Activated CD4-positive, alpha-beta T cell treated with anti-CD3 and anti-CD28 coated beads for 24 hours (primary cell): ENCODE measurements around the gene PLSCR2.
"Not testable (repeated sequence)": the region's sequence is repeated elsewhere in the genome, so short reads cannot be mapped to it uniquely, and the experiment has no call there.

ENCODE experiments used
- DNase-seq, 2 donors: peaks; one replicate each; pipeline ENCODE4 v3.0.0-alpha.2; 2020; ENCODE audit warnings: low read depth in 2 of 2

PLSCR2 gene, protein sequence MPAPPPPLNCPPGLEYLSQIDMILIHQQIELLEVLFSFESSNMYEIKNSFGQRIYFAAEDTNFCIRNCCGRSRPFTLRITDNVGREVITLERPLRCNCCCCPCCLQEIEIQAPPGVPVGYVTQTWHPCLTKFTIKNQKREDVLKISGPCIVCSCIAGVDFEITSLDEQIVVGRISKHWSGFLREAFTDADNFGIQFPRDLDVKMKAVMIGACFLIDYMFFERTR

DNA sequence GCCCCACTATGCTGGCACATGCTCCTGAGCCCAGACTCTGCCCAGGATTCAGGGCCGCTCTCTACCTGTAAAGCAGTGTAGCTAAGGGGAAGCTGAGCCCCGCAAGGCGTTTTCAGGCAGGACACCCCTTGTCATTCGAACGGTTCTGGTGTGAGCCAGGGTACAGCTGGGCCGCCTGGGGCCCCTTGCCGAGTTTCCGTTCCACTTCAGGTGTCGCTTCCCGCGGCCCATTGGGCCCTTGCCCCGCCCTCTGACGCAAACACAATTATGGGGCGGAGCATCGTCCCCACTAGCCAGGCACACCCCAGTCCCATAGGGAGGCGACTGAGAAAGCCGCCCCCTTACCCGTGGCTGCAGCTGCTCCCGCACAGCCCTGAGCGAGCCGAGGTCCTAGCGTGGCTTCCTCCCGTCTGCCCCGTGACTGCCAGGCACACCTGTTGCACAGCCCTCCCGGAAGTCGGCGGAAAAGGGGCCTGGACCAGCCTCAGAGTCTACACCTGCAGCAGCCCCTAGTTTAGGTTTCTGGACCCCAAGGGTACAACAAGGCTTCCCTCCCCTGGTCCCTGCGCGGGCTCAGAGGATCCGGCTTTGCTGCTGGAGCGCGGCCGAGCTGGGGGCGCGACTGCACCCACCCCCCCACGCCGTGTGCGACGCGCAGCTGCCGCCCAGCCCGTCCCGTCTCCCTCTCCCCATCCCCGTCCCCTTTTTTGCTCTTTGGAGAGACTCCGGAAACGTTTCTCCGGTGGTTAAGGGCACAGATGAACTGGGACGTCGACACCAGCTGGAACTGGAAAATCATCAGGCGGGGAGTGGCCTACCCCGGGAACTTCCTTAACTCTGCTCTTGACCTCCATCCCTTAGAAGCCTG is at the start of gene PLSCR2:
Gene PLSCR2, minus strand, starts transcription at position 412 of the 868 bp plus-strand sequence. CDS start 9,657 bp downstream, outside the sequence.
- DNase-seq: peak; percentile 48 to 53

DNA sequence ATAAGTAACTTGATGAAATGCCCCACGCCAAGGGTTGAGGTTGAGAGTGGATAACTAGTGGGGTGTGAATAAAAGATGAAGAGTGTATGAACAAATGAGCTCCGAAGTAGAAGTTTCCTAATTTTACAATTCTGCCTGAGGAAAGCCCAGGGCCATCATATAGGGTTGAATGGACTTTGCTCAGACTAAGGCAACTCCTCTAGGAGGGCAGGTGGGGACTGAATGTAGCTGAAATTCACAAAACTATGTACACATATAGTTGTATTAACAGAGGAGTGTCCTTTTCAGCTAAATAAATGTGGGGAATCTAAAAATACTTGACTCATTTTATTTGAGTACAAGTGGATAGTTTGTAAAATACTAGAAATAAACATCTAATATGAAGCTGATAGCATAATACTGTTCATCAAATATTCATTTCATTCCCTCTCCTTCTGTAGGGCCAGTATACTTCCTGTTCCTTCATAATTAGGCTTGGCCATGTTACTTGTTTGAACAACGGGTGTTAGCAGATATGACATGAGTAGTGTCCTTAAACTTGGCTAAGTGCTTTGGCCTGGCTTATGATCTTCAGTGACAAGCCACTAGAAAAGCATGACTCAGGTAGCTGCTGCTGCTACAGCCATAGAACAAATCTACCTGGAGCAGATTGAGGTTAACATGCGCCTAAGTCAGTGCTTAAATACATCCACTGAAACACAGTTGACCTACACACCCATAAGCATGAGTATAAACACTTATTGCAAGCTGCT is 48.5 kb upstream of the PLSCR2 start:
- DNase-seq: no peak

DNA sequence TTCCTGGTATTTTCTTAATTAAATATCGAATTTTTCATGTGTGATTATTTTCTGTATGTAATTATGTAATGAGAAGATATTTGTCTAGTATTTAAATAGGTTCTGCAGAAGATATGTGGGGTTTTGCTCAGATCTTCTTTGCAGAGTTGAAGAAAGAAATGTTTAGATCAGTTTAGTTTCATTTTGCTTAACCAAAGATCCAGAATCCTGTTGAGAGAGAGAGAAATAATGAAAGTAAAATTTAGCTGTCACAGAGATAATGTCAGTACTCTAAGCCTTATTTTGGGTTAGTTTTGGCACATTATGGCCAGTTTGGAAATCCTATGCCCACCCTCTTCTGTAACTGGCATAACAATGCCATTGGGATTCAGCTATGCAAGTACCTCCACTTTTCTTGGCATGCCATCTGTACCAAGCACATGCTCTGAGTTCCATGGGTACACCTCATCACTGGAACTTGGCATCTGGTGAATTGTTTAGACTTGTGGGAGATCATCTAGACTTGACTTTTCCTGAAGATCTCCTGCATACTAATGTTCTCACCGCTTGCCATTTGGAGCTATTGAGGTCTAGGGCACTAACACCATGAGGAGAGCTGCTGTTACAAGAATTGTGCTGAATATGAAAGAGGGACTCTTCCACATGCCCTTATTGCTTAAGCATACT is 44.2 kb upstream of the PLSCR2 start:
- DNase-seq: no peak

DNA sequence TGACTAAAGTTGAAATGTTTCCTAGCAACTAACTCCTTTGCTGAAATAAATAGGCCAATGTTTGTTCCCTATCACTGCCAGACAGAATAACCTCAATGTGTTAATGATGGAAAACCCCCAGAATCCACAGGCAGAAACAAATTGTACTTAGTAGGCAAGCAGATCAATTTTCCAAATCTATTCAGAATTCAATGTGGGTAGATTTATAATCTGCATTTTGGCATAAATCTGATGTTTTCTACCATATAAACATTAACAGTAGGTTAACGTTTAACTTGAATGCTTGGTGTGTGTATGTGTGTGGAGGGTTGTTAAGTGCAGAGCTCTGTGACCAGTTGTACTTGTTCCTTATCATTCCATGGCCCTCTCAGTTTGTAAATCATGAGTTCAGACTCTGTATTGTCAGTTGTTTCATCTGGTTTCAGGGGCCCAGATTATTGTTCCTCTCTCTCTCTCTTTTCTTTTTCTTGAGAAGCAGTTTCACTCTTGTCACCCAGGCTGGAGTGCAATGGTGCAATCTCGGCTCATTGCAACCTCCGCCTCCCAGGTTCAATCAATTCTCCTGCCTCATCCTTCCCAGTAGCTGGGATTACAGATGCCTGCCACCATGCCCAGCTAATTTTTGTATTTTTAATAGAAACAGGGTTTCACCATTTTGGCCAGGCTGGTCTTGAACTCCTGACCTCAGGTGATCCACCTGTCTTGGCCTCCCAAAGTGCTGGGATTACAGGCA is 42.2 kb upstream of the PLSCR2 start:
- DNase-seq: no peak

DNA sequence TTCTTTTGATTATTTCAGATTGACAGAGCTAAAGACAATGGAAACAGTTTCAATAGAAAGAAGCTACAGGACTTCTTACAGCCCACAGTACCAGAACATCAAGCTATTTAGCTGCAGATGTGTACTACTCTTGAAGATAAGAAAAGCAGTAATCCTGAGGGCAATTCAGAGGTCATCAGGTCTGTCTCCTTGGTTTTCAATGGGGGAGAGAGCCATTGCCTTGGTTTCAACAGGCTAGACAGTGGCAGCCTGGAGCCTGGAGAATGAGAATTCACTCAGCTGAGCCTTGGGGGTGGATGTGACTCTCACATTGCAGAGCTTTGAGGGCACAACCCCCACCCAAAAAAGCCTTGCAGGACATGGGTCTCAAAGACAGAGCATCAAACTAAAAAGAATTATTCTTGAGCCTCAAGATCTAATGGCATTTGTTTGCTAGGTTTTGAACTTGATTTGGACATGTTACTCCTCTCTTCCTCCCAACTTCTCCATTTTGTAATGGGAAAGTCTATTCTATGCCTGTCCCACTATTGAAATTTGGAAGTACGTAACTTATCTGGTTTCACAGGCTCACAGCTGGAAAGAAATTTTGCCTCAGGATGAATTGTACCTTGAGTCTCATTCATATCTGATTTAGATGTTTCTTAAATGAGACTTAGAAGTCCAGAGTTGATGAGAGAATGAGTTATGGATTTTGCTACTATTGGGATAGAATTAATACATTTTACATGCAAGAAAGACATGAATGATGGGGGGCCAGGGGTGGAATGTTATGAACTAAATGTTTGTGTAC is 38.2 kb upstream of the PLSCR2 start:
- no peak for DNase-seq

DNA sequence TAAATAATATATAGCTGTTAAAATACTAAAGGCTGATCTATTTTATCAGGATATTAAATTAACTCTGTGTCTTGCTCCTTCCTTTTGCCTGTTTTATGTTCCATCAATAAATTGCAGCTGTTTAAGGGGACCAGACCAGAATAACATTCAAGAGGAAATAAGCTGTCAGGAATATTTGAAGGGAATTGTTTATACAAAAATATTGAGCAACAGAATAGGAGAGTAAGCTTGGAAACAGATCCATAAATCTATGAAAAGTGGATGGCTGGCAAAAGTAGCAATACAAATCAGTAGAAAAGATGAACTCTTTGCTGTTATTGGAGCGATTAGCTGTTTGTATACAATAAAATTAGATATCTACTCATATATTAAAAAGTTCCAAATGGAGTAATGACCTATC is 36.2 kb upstream of the PLSCR2 start:
- DNase-seq: no peak

DNA sequence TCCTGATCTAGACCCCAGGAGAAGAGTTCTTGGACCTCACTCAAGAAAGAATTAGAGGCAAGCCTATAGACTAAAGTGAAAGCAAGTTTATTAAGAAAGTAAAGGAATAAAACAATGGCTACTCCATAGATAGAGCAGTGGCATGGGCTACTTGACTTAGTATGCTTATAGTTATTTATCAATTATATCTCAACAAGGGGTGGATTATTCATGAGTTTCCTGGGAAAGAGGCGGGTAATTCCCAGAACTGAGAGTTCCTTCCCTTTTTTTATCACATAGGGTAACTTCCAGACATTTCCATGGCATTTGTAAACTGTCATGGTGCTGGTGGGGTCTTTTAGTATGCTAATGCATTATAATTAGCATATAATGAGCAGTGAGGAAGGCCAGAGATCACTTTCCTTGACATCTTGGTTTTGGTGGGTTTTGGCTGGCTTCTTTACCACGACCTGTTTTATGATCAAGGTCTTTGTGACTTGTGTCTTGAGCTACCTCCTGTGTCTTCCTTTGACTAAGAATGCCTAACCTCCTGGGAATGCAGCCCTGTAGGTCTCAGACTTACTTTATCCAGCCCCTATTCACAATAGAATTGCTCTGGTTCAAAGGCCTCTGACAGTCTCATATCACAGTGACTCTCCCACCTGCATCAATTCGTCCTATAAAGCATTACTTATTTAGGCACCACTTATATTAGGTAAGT is 35.3 kb upstream of the PLSCR2 start:
- DNase-seq: no peak

DNA sequence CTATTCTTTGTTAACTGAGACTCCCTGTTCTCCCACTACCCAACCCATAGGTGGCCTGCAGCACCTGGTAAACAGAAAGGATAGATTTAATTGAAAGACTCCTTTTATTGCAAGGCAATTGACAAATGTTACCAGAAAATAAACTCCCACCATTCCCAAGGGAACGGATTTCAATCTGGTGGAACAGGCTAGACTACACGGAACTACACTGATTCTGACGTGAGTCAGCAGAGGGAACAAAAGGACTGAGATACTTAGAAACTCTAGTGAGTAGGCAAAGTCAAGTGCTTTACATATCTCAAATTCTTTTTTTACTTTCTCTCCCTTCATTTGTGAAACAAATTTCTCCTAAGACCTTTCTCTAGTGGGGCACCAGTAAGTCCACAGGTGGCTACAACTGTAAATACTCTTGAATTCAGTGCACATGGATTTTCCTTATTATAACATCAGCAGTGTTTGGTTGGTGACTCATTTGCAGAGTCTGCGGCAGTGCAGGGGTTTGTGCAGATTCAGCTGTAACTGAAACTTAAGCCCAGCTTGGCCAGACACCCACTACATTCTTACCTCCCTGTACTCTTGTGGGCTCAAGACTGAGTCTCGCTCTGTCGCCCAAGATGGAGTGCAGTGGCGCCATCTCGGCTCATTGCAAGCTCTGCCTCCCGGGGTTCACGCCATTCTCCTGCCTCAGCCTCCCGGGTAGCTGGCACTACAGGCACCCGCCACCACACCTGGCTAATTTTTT is 34.3 kb upstream of the PLSCR2 start:
- DNase-seq: no peak

DNA sequence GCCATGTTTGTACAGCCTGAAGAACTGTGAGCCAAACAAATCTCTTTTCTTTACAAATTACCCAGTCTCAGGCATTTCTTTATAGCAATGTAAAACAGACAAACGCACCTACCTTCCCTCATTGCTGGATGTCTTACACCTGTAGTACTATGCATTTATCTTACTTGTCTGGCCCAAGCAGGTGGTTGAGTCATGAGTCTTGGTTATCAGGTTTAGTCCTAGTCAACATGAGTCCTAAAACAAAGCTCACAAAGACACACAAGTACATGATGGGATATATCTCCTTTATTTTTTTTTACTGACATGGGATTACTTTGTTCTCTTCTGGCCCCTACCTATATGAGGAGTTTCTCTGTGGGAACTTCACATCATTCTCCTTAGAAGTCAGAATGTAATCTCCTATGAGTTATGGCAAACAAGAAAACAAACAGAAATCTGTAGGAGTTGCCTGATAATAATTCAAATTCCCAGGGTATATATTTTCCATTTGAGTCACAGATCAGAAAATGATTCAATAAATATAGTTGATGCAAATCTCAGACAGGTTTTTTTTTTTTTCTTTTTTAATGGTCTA is 33.6 kb upstream of the PLSCR2 start:
- no peak for DNase-seq

DNA sequence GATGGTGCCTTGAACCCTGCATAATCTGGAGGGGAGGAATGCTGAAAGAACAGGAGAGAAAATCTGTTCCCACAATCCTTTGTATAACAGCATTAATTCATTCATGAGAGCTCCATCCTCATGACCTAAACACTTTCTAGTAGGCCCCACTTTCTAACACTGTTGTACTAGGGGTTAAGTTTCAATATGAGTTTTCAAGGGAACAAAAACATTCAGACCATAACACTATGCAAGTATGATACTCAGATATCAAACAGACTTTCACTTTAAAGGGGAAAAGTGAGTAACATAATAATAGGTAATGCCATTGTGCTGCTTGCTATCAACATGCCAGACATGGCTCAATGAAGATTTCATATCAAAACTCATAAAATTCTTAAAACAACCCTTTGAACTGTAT is 32.4 kb upstream of the PLSCR2 start:
- DNase-seq: no peak

DNA sequence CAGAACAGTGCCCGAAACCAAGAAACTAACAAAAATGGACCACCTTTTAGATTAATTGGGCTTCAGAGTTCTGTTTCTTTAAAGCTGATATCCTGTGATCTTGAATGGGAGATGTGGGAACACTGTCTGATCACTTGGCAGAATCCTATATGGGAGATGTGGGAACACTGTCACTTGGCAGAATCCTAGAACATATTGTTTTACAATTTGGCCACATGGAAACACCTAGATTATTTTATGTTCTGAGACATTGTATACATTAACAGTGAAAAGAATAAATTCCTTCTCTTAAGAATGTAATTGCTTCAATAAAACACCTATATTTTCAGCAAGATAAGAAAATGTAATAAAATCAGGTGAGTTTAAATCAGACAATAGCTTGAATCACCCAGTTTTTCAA is 30.3 kb upstream of the PLSCR2 start:
- DNase-seq: no peak

DNA sequence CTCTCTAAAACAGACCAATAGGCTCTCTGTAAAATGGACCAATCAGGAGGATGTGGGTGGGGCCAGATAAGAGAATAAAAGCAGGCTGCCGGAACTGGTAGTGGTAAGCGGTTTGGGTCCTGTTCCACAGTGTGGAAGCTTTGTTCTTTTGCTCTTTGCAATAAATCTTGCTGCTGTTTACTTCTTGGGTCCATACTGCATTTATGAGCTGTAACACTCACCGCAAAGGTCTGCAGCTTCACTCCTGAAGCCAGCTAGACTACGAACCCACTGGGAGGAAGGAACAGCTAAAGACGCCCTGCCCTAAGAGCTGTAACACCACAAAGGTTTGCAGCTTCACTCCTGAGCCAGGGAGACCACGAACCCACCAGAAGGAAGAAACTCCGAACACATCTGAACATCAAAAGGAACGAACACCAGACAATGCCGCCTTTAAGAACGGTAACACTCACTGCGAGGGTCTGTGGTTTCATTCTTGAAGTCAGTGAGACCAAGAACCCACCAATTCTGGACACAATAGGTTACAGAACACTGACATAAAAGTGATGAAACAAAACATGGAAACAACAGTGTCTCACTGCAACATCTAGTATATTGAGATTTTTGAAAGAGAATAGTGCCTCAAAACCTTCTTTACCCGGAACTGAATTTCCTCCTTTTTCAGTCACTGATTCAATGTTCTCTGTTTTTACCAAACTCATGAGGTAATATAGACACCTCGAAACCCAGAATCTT is 28.8 kb upstream of the PLSCR2 start:
- DNase-seq: peak; percentile 9 to 12

DNA sequence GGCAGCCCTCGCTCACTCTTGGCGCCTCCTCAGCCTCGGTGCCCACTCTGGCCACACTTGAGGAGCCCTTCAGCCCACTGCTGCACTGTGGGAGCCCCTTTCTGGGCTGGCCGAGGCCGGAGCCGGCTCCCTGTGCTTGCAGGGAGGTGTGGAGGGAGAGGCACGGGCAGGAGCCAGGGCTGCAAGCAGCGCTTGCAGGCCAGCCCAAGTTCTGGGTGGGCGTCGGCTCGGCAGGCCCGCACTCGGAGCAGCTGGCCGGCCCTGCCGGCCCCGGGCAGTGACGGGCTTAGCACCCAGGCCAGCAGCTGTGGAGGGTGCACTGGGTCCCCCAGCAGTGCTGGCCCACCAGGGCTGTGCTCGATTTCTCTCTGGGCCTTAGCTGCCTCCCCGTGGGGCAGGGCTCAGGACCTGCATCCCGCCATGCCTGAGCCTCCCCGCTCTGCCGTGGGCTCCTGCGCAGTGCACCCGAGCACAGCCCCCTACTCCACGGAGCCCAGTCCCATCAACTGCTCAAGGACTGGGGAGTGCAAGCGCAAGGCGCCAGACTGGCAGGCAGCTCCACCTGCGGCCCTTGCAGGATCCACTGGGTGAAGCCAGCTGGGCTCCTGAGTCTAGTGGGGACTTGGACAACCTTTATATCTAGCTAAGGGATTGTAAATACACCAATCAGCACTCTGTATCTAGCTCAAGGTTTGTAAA is 27.9 kb upstream of the PLSCR2 start:
- not testable (repeated sequence) for DNase-seq

DNA sequence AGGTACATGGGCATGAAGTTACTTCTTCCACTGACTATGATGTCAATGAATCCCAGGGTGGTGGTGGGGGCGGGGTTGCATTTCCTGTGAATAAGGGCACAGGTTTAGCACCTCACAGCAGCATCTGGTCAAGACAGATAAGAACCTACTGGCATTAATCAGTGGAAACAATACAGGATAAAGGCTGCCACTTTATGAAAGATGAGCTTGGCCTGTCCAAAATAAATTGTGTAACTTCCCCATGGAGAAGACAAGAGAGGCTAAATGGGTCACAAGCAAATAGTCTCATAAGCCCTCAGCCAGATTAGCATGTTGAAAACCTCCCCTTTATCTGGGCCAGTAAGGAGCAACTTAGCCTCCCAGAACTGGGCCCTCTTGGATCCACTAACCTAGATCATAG is 27.4 kb upstream of the PLSCR2 start:
- DNase-seq: no peak

DNA sequence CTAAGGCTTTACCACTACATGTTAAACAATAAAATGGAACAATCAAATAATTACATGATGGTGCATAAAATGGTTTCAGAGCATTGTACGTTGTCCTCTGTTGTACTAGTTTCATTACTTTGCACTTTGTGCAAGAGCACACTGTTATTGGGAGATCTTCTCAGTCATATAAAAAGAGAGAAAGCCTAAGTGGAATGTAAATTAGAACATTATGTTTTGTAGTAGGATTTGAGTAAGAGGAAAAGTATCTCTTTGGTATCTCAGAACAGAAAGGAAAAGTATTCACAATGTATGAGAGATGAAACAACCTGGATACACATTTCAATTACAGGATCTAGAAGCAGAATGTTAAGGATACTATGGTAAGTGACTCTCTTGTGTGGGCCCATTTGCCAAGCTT is 26.9 kb upstream of the PLSCR2 start:
- DNase-seq: no peak

DNA sequence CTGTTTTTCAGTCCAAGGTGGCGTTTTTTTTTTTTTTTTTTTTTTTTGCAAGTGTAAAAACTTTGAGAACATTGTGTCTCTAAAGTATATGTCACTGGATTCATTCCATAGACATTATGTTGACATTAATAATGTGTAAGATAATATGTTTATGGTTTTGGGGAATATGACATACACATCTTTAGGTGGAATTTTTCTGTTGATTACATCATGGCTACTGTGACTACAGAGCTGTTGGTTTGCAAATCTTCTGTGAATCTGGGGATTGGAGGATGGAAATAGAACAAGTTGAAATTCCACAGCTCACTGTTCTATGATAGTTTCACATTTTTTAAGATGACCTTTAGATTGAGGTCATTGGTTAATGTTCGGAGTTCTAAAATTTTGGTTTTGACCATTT is 24.4 kb upstream of the PLSCR2 start:
- no peak for DNase-seq

DNA sequence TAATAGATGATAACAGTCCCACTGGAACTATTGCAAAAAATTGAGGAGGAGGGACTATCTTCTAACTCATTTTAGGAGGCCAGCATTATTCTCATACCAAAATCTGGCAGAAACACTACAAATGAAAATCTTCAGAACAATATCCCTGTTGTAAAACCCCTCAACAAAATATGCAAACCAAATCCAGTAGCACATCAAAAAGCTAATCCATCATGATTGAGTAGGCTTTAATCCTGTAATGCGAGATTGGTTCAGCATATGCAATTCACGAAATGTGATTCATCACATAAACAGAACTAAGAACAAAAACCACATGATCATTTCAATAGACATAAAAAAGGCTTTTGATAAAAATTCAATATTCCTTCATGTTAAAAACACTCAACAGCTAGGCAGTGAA is 23.9 kb upstream of the PLSCR2 start:
- DNase-seq: no peak

DNA sequence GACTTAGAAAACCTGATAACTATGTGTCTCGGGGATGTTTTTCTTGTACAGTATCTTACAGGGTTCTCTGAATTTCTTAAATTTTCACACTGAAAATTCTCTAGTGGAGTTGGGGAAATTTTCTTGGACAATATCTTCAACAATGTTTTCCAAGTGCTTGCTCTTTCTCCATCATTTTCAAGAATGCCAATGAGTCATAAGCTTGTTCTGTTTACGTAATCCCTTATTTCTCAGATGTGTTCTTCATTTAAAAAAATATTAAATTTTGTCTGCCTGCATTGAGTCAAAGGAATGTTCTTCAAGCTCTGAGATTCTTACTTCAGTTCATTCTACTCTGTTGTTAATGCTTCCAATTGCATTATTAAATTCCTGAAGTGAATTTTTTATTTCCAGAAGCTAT is 21.9 kb upstream of the PLSCR2 start:
- DNase-seq: no peak
